PC-3 (cell line): ENCODE results near the gene VSTM2B. TPM values are rescaled to one million over a fixed set of nuclear protein-coding genes. Genes with fewer than 3 reads are reported as not detected.

ENCODE experiments used
- ATAC-seq: fragments of 200-7000 bp; cut with Tn5 transposase; 2 replicates; pipeline ENCODE4 v1.9.1; 2020; ENCODE audit warnings: mild to moderate bottlenecking, moderate library complexity
- BruUV-seq: library from RNA; stranded (reverse); fragments of 400-500 nt; replicated peaks from 2 replicates; lab custom pipeline; 2021; lab: Mats Ljungman, UMichigan
- CTCF ChIA-PET: fragments of 300-600 bp; sonication (Branson Sonifier 250); formaldehyde crosslinking; loops from one replicate; lab custom pipeline; 2022; ENCODE audit warnings: antibody characterized with exemption; lab: Charles Lee
- POLR2A ChIA-PET: fragments of 300-600 bp; sonication (Branson Sonifier 250); formaldehyde crosslinking; loops from one replicate; lab custom pipeline; 2022; ENCODE audit warnings: antibody characterized with exemption; ENCODE audit not compliant: unreplicated experiment; lab: Charles Lee
- DNase-seq: peaks from one replicate; pipeline ENCODE4 v3.0.0-alpha.2; 2015
- H2AFZ ChIP-seq: fragments of 300-600 bp; sonication (generic); 2 replicates; pipeline ENCODE4 v1.6.0; 2016; ENCODE audit warnings: antibody characterized with exemption, low read length
- H3F3A ChIP-seq: fragments of 300-600 bp; sonication (generic); one replicate; pipeline ENCODE4 v1.6.0; 2017; ENCODE audit warnings: antibody characterized with exemption, low read length, control low read depth, mild to moderate bottlenecking; ENCODE audit not compliant: unreplicated experiment
- H3K27ac ChIP-seq: fragments of 300-600 bp; sonication (generic); 2 replicates; pipeline ENCODE4 v1.5.1; 2016; ENCODE audit warnings: mild to moderate bottlenecking, low read length
- H3K27me3 ChIP-seq: fragments of 300-600 bp; sonication (generic); 2 replicates; pipeline ENCODE4 v1.6.1; 2016; ENCODE audit warnings: low read length, mixed read lengths
- H3K36me3 ChIP-seq: fragments of 300-600 bp; sonication (generic); 2 replicates; pipeline ENCODE4 v1.6.1; 2016; ENCODE audit warnings: low read depth, mixed run types, low read length, mixed read lengths
- H3K4me1 ChIP-seq: fragments of 300-600 bp; sonication (generic); 2 replicates; pipeline ENCODE4 v1.5.1; 2016; ENCODE audit warnings: low read length; ENCODE audit not compliant: insufficient read depth
- H3K4me2 ChIP-seq: fragments of 300-600 bp; sonication (generic); 2 replicates; pipeline ENCODE4 v1.6.0; 2016; ENCODE audit warnings: low read length
- H3K4me3 ChIP-seq: fragments of 300-600 bp; sonication (generic); 2 replicates; pipeline ENCODE4 v1.5.1; 2016; ENCODE audit warnings: mild to moderate bottlenecking, low read length, mixed read lengths
- H3K79me2 ChIP-seq: fragments of 300-600 bp; sonication (generic); 2 replicates; pipeline ENCODE4 v1.6.1; 2017; ENCODE audit warnings: low read length, mixed read lengths
- H3K9ac ChIP-seq: fragments of 300-600 bp; sonication (generic); 2 replicates; pipeline ENCODE4 v1.6.0; 2016; ENCODE audit warnings: mild to moderate bottlenecking, low read length
- H3K9me2 ChIP-seq: fragments of 300-600 bp; sonication (generic); replicated peaks from 2 replicates; pipeline ENCODE4 v1.6.1; 2016; ENCODE audit warnings: mixed run types, low read length, mixed read lengths
- H3K9me3 ChIP-seq: fragments of 300-600 bp; sonication (generic); 2 replicates; pipeline ENCODE4 v1.6.1; 2016; ENCODE audit warnings: low read length, mixed read lengths
- H4K20me1 ChIP-seq: fragments of 300-600 bp; sonication (generic); 2 replicates; pipeline ENCODE4 v1.6.1; 2016; ENCODE audit warnings: low read length, mixed read lengths
- EZH2 ChIP-seq: fragments of 300-600 bp; sonication (generic); IDR thresholded peaks from one replicate; pipeline ENCODE4 v1.6.1; 2017; ENCODE audit warnings: antibody characterized with exemption, mild to moderate bottlenecking, low read length; ENCODE audit not compliant: unreplicated experiment
- EZH2phosphoT487 ChIP-seq: fragments of 300-600 bp; sonication (generic); IDR thresholded peaks from 2 replicates; pipeline ENCODE4 v1.6.1; 2018; ENCODE audit warnings: mild to moderate bottlenecking, antibody characterized with exemption, low read length, borderline replicate concordance
- intact Hi-C: fragments of 100-400 bp; cut with micrococcal nuclease; formaldehyde crosslinking; loops from 2 replicates; pipeline ENCODE4 v1.9.0; 2023
- total RNA-seq: library from RNA; depleted of rRNA; stranded (reverse); fragments of >200 nt; gene quantifications from 2 replicates; pipeline ENCODE4 v1.2.3, GENCODE V29; 2014
- TF ChIP-seq, protein P1 (sequence below): fragments of 300-600 bp; sonication (generic); conservative IDR thresholded peaks from 2 replicates; pipeline ENCODE4 v1.5.1; 2017; ENCODE audit warnings: antibody characterized with exemption, low read depth, mild to moderate bottlenecking, low read length

VSTM2B gene
- total RNA-seq, 1 experiment from 2014 or later: not detected

DNA sequence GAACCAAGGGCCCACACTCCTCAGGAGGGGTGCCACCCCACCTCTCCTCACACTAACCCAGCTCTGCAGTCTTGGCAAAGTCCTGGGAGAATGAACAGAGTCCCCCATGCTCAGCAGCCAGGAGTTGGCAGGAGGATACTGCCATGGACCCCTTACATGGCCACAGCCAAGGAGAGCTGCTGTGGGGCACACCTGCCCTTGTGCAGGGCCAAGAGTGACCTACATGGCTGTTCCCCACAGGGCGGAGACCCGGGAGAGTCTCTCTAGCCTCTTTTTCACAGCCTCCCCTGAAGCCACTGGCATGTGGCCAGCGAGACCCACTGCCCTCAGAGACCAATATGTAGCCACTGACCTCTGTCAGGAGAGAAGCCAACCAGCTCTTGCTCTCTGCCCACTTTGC lies 45.9 kb upstream of the VSTM2B start:
- H3F3A ChIP-seq: no peaks in the 10 kb centered on the region
- no peaks in the 10 kb centered on the region for H3K4me1 ChIP-seq
- BruUV-seq: no TSS peak
- H3K79me2 ChIP-seq: no peaks in the 10 kb centered on the region
- no peak overlapping the region for H3K4me3 ChIP-seq
- H4K20me1 ChIP-seq: no peaks in the 10 kb centered on the region
- intact Hi-C loops: no loop called here
- no peak overlapping the region for H3K9ac ChIP-seq
- H3K27ac ChIP-seq: no peak overlapping the region
- H3K27me3 ChIP-seq: no peaks in the 10 kb centered on the region; the same call in 1 of the 2 replicates
- no peak for DNase-seq
- TF ChIP-seq EZH2phosphoT487: no peak
- TF ChIP-seq, protein P1, sequence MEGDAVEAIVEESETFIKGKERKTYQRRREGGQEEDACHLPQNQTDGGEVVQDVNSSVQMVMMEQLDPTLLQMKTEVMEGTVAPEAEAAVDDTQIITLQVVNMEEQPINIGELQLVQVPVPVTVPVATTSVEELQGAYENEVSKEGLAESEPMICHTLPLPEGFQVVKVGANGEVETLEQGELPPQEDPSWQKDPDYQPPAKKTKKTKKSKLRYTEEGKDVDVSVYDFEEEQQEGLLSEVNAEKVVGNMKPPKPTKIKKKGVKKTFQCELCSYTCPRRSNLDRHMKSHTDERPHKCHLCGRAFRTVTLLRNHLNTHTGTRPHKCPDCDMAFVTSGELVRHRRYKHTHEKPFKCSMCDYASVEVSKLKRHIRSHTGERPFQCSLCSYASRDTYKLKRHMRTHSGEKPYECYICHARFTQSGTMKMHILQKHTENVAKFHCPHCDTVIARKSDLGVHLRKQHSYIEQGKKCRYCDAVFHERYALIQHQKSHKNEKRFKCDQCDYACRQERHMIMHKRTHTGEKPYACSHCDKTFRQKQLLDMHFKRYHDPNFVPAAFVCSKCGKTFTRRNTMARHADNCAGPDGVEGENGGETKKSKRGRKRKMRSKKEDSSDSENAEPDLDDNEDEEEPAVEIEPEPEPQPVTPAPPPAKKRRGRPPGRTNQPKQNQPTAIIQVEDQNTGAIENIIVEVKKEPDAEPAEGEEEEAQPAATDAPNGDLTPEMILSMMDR: no peak
- POLR2A ChIA-PET: no interaction called here
- H3K9me2 ChIP-seq: no peaks in the 10 kb centered on the region
- no peak overlapping the region for H3K4me2 ChIP-seq
- CTCF ChIA-PET: no interaction called here
- no peaks in the 10 kb centered on the region for H3K9me3 ChIP-seq
- no peak overlapping the region for H2AFZ ChIP-seq
- H3K36me3 ChIP-seq: no peaks in the 10 kb centered on the region
- ATAC-seq: no peak

DNA sequence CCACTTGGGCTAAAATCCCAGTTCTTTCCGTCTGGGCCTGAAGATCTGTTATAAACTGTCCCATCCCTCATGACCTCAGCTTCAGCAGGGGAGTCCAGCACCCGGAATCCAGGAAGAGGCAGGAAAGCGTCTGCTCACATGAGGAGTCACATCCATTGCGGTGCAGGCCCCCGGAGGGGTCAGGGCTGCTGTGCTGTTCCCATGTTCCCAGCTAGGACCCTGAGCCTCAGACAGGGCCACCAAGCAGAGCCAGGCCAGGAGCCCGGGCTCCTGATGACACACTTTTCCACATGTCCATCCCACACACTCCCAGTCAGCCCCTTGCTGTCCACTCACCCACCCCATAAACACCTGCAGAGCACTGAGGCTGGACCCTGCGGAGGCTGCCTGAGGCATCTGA lies 45.3 kb upstream of the VSTM2B start:
- intact Hi-C loops: no loop called here
- POLR2A ChIA-PET: no interaction called here

GRCh38 chr19:29482855-29483640 lies 42.7 kb upstream of the VSTM2B start:
- intact Hi-C loops: no loop called here
- DNase-seq: no peak
- BruUV-seq: no TSS peak

More for the DNA sequence above, 45.3 kb upstream of the VSTM2B start:
- no TSS peak for BruUV-seq
- no peaks in the 10 kb centered on the region for H3K9me2 ChIP-seq
- H3K4me2 ChIP-seq: no peak overlapping the region
- CTCF ChIA-PET: no interaction called here
- H2AFZ ChIP-seq: no peak overlapping the region
- H3F3A ChIP-seq: no peaks in the 10 kb centered on the region
- no peak overlapping the region for H3K27ac ChIP-seq
- no peaks in the 10 kb centered on the region for H3K4me1 ChIP-seq
- no peaks in the 10 kb centered on the region for H4K20me1 ChIP-seq
- no peaks in the 10 kb centered on the region for H3K9me3 ChIP-seq
- H3K36me3 ChIP-seq: no peaks in the 10 kb centered on the region
- H3K4me3 ChIP-seq: no peak overlapping the region
- no peak overlapping the region for H3K9ac ChIP-seq
- no peak for DNase-seq
- H3K79me2 ChIP-seq: no peaks in the 10 kb centered on the region
- TF ChIP-seq EZH2: no peak
- no peaks in the 10 kb centered on the region; the same call in 1 of the 2 replicates for H3K27me3 ChIP-seq
- ATAC-seq: no peak

More at GRCh38 chr19:29482855-29483640, 42.7 kb upstream of the VSTM2B start:
- Histone ChIP-seq H3K4me2 (no peak overlapping the region), H3F3A (no peaks in the 10 kb centered on the region), H2AFZ (no peak overlapping the region), H3K36me3 (no peaks in the 10 kb centered on the region), H3K27me3 (0 out of 2 replicates have a peak, but pooled peaks cover 4% of the 10 kb centered on the region), H4K20me1 (no peaks in the 10 kb centered on the region), H3K9ac (no peak overlapping the region), H3K9me3 (no peaks in the 10 kb centered on the region), H3K79me2 (no peaks in the 10 kb centered on the region), H3K9me2 (no peaks in the 10 kb centered on the region), H3K4me1 (no peaks in the 10 kb centered on the region), H3K4me3 (no peak overlapping the region), H3K27ac (no peak overlapping the region)
- CTCF ChIA-PET: no interaction called here
- ATAC-seq: no peak
- POLR2A ChIA-PET: no interaction called here
- TF ChIP-seq, protein P1: no peak
- no peak for TF ChIP-seq EZH2
- no peak for TF ChIP-seq EZH2phosphoT487
